H1 (cell line): ENCODE measurements around the gene PAX6. TPM values are rescaled to one million over a fixed set of nuclear protein-coding genes. Genes with fewer than 3 reads are reported as not detected.

Experiments used
- CTCF ChIA-PET: fragments of 300-600 bp; sonication (Branson Sonifier 250); formaldehyde crosslinking; loops from one replicate; lab custom pipeline; 2021; ENCODE audit not compliant: partially characterized antibody; lab: Charles Lee
- POLR2A ChIA-PET: fragments of 300-600 bp; sonication (Branson Sonifier 250); formaldehyde crosslinking; loops from one replicate; lab custom pipeline; 2021; ENCODE audit warnings: inconsistent platforms; ENCODE audit not compliant: partially characterized antibody; lab: Charles Lee
- DNase-seq, 2 experiments: peaks; one replicate each; pipeline versions ENCODE4 v3.0.0 to v3.0.0-alpha.2; 2010 to 2022; ENCODE audit warnings: low spot score in 2 of 2, low read depth in 1 of 2, mixed read lengths in 1 of 2
- FAIRE-seq: peaks from 2 replicates; lab custom pipeline; 2011; peaks lifted over from hg19 to GRCh38; lab: Jason Lieb, UNC
- H2AFZ ChIP-seq: 2 replicates; pipeline ENCODE4 v1.8.1; 2012; ENCODE audit warnings: low read length, inconsistent platforms
- H2AK5ac ChIP-seq: 2 replicates; pipeline ENCODE4 v1.6.1; 2013; ENCODE audit warnings: low read depth, low read length
- H2BK120ac ChIP-seq: replicated peaks from 2 replicates; pipeline ENCODE3; 2013; ENCODE audit warnings: low read depth, low read length, inconsistent platforms
- H2BK12ac ChIP-seq: 2 replicates; pipeline ENCODE4 v1.6.1; 2013; ENCODE audit warnings: low read depth, low read length
- H2BK15ac ChIP-seq: 2 replicates; pipeline ENCODE4 v1.6.1; 2013; ENCODE audit warnings: low read length
- H2BK20ac ChIP-seq: 2 replicates; pipeline ENCODE4 v1.6.1; 2013; ENCODE audit warnings: low read length
- H2BK5ac ChIP-seq: 2 replicates; pipeline ENCODE4 v1.6.1; 2013; ENCODE audit warnings: low read depth, low read length
- H3K14ac ChIP-seq: 2 replicates; pipeline ENCODE4 v1.6.1; 2013; ENCODE audit warnings: inconsistent platforms; ENCODE audit not compliant: insufficient read length
- H3K18ac ChIP-seq: 2 replicates; pipeline ENCODE4 v1.6.1; 2013; ENCODE audit warnings: low read length; ENCODE audit errors: extremely low read depth
- H3K23ac ChIP-seq: 2 replicates; pipeline ENCODE4 v1.6.1; 2013; ENCODE audit warnings: inconsistent platforms; ENCODE audit not compliant: insufficient read length
- H3K23me2 ChIP-seq: 2 replicates; pipeline ENCODE4 v1.6.1; 2013; ENCODE audit warnings: low read depth, low read length
- H3K27ac ChIP-seq: 2 replicates; pipeline ENCODE4 v1.6.1; 2011; ENCODE audit warnings: low read depth, low read length, inconsistent platforms
- H3K27me3 ChIP-seq, 4 experiments: replicated peaks in 1 of 4; 1 replicate in 1 of 4; 2 replicates in 3 of 4; pipeline versions ENCODE4 v1.6.1 to v1.8.1; 2011 to 2013; ENCODE audit warnings: low read length in 3 of 4, mild to moderate bottlenecking in 3 of 4, inconsistent platforms in 2 of 4, mixed read lengths in 2 of 4, moderate library complexity in 1 of 4; ENCODE audit not compliant: control insufficient read depth in 3 of 4, insufficient read depth in 3 of 4; ENCODE audit errors: extremely low read depth in 1 of 4
- H3K36me3 ChIP-seq, 4 experiments: 2 replicates each; pipeline versions ENCODE4 v1.6.1 to v1.8.1; 2011 to 2013; ENCODE audit warnings: mild to moderate bottlenecking in 4 of 4, low read length in 3 of 4, moderate library complexity in 2 of 4, control low read depth in 1 of 4, inconsistent platforms in 1 of 4; ENCODE audit not compliant: insufficient read depth in 4 of 4, control insufficient read depth in 2 of 4
- H3K4ac ChIP-seq: replicated peaks from 2 replicates; pipeline ENCODE3; 2013; ENCODE audit warnings: low read length, low read depth, mixed read lengths, inconsistent platforms; ENCODE audit not compliant: insufficient read length
- H3K4me1 ChIP-seq, 4 experiments: replicated peaks in 1 of 4; 1 replicate in 1 of 4; 2 replicates in 3 of 4; pipeline versions ENCODE4 v1.6.1 to v1.8.1; 2011 to 2013; ENCODE audit warnings: low read length in 3 of 4, inconsistent platforms in 2 of 4, mixed read lengths in 1 of 4; ENCODE audit not compliant: insufficient read depth in 4 of 4, control insufficient read depth in 3 of 4
- H3K4me2 ChIP-seq, 2 experiments: 2 replicates each; pipeline versions ENCODE4 v1.6.1 to v1.8.1; 2011 to 2013; ENCODE audit warnings: low read depth in 2 of 2, low read length in 2 of 2, control low read depth in 1 of 2, inconsistent platforms in 1 of 2, mild to moderate bottlenecking in 1 of 2; ENCODE audit not compliant: insufficient read depth in 1 of 2
- H3K4me3 ChIP-seq, 4 experiments: fragments of 200-600, 300-600 bp in 1 of 4; sonication (generic), shearing (Covaris generic), sonication (Bioruptor Twin) in 1 of 4; 2 replicates each; pipeline versions ENCODE4 v1.5.1 to v1.8.1; 2011 to 2016; ENCODE audit warnings: low read length in 4 of 4, low read depth in 3 of 4, control low read depth in 2 of 4, inconsistent platforms in 2 of 4, mild to moderate bottlenecking in 2 of 4, mixed read lengths in 1 of 4, moderate library complexity in 1 of 4; ENCODE audit not compliant: insufficient read depth in 2 of 4; ENCODE audit errors: extremely low read depth in 1 of 4
- H3K56ac ChIP-seq: replicated peaks from 2 replicates; pipeline ENCODE3; 2013; ENCODE audit warnings: low read depth, mild to moderate bottlenecking, mixed read lengths, low read length, inconsistent platforms; ENCODE audit not compliant: insufficient read length
- H3K79me1 ChIP-seq: 2 replicates; pipeline ENCODE4 v1.6.1; 2013; ENCODE audit warnings: low read depth, low read length, control low read depth
- H3K79me2 ChIP-seq, 2 experiments: 2 replicates each; pipeline versions ENCODE4 v1.6.1 to v1.8.1; 2012 to 2013; ENCODE audit warnings: low read length in 2 of 2, mild to moderate bottlenecking in 2 of 2, inconsistent platforms in 1 of 2; ENCODE audit not compliant: insufficient read depth in 2 of 2, control insufficient read depth in 1 of 2
- H3K9ac ChIP-seq, 4 experiments: replicated peaks in 1 of 4; 1 replicate in 1 of 4; 2 replicates in 3 of 4; pipeline versions ENCODE4 v1.6.1 to v1.8.1; 2011 to 2013; ENCODE audit warnings: low read depth in 3 of 4, low read length in 3 of 4, control low read depth in 2 of 4, mild to moderate bottlenecking in 2 of 4, moderate library complexity in 2 of 4, inconsistent platforms in 1 of 4; ENCODE audit errors: extremely low read depth in 1 of 4
- H3K9me3 ChIP-seq, 2 experiments: 2 replicates each; pipeline versions ENCODE4 v1.6.1 to v1.8.1; 2012 to 2013; ENCODE audit warnings: mild to moderate bottlenecking in 2 of 2, moderate library complexity in 2 of 2, control low read depth in 1 of 2, inconsistent platforms in 1 of 2, low read depth in 1 of 2, low read length in 1 of 2, mixed read lengths in 1 of 2; ENCODE audit not compliant: insufficient read depth in 2 of 2
- H4K20me1 ChIP-seq, 2 experiments: replicated peaks in 1 of 2; 2 replicates each; pipeline versions ENCODE3 to v1.8.1; 2011 to 2013; ENCODE audit warnings: inconsistent platforms in 2 of 2, low read length in 2 of 2, mild to moderate bottlenecking in 1 of 2; ENCODE audit not compliant: insufficient read depth in 2 of 2, control insufficient read depth in 1 of 2
- H4K5ac ChIP-seq: 2 replicates; pipeline ENCODE4 v1.6.1; 2013; ENCODE audit warnings: low read length, low read depth, mixed read lengths, inconsistent platforms; ENCODE audit not compliant: insufficient read length
- H4K8ac ChIP-seq: 2 replicates; pipeline ENCODE4 v1.8.0; 2013; ENCODE audit warnings: mild to moderate bottlenecking, moderate library complexity, low read length, inconsistent platforms; ENCODE audit not compliant: insufficient read depth; ENCODE audit errors: extremely low read depth
- H4K91ac ChIP-seq: replicated peaks from 2 replicates; pipeline ENCODE3; 2013; ENCODE audit warnings: low read length, mixed read lengths, inconsistent platforms; ENCODE audit not compliant: insufficient read length
- EZH2 ChIP-seq: fragments of 200-600 bp; sonication (generic); IDR thresholded peaks from 2 replicates; pipeline ENCODE4 v1.7.1; 2012; ENCODE audit warnings: low read depth, mild to moderate bottlenecking, moderate library complexity, low read length, inconsistent platforms; ENCODE audit not compliant: severe bottlenecking
- RNF2 ChIP-seq: fragments of 200-900, 300-1000 bp; sonication (generic); IDR thresholded peaks from 2 replicates; pipeline ENCODE4 v1.7.1; 2016; ENCODE audit warnings: borderline replicate concordance, low read depth, mild to moderate bottlenecking, antibody characterized with exemption, low read length; ENCODE audit not compliant: poor library complexity, severe bottlenecking; ENCODE audit errors: missing control alignments
- SP1 ChIP-seq: IDR thresholded peaks from 2 replicates; pipeline ENCODE4 v1.6.1; 2011; ENCODE audit warnings: low read depth, low read length
- SUZ12 ChIP-seq: fragments of 200-600 bp; sonication (generic); IDR thresholded peaks from 2 replicates; pipeline ENCODE4 v1.6.1; 2012; ENCODE audit warnings: mild to moderate bottlenecking, inconsistent platforms, low read length, moderate library complexity, mixed read lengths
- WGBS, 2 experiments: shearing (Covaris generic) in 1 of 2; methylation state at CpG; one replicate each; pipeline versions ENCODE4 v1.1.6 to v1.1.7; 2013 to 2015; ENCODE audit warnings: low lambda C conversion rate in 2 of 2, mixed read lengths in 2 of 2, inconsistent platforms in 1 of 2, low coverage in 1 of 2, missing lambda C conversion rate in 1 of 2; ENCODE audit not compliant: insufficient replicate concordance in 2 of 2, insufficient coverage in 1 of 2, insufficient read length in 1 of 2; ENCODE audit errors: extremely low coverage in 1 of 2, missing lambda C conversion rate in 1 of 2; 5-methylcytosine and 5-hydroxymethylcytosine counted together
- polyA plus RNA-seq, 7 experiments: library from polyadenylated mRNA; depleted of rRNA in 3 of 7; stranded (reverse) in 5 of 7; unstranded in 2 of 7; fragments of >200 nt in 5 of 7; fragments of 200-250 nt in 2 of 7; gene quantifications; 1 replicate in 5 of 7; 2 replicates in 1 of 7; 4 replicates in 1 of 7; pipeline versions ENCODE4 v1.2.1 to v1.2.3, GENCODE V29; 2011 to 2013; ENCODE audit warnings: missing spikeins in 2 of 7, mixed read lengths in 2 of 7
- total RNA-seq: library from RNA; stranded (reverse); fragmentation: NEBNext Ultra II Directional; extraction: Animal tissue kit (Norgen Biotek cat#: 25700); gene quantifications from 2 replicates; pipeline ENCODE4 v1.2.1, GENCODE V29; 2021

PAX6 gene
- total and polyA plus RNA-seq, 2 of the 8 experiments (the other 6 are each of a cell fraction or from before 2014, with no cell fraction given), result 0.30 to 0.65 TPM

- Histone ChIP-seq H3K27me3 (peaks cover 62 to 99% (median 93%) of the 10 kb centered on the region in 4 experiments), H3K79me2 (no peaks in the 10 kb centered on the region), H2BK5ac (peak overlapping the region; percentile 26; the same call in 1 of the 2 replicates), H3K23me2 (peaks cover 17% of the 10 kb centered on the region; the same call in 1 of the 2 replicates), H3K4me3 (no peak overlapping the region), H4K5ac (no peak overlapping the region), H3K9me3 (no peaks in the 10 kb centered on the region), H3K4me1 (peaks cover 18 to 69% (median 44%) of the 10 kb centered on the region in 4 experiments), H3K79me1 (no peaks in the 10 kb centered on the region), H3K4ac (no peak overlapping the region), H2AFZ (no peak overlapping the region), H3K23ac (no peak overlapping the region), H3K4me2 (peak overlapping the region in 1 of 2 experiments; percentile 65; a peak in 2 of 4 replicates), H3K9ac (no peak overlapping the region), H3K27ac (no peak overlapping the region), H2BK12ac (peak overlapping the region; percentile 83; the same call in 1 of the 2 replicates), H3K14ac (no peak overlapping the region), H2BK20ac (no peak overlapping the region), H3K56ac (no peak overlapping the region), H2BK15ac (no peak overlapping the region; the same call in 1 of the 2 replicates), H4K8ac (no peak overlapping the region), H2AK5ac (0 out of 2 replicates have a peak overlapping the region, but pooled peaks have one; percentile 18), H3K36me3 (no peaks in the 10 kb centered on the region; a peak in 1 of 8 replicates), H4K91ac (no peak overlapping the region), H4K20me1 (peaks cover 0 to 9% of the 10 kb centered on the region in 2 experiments), H2BK120ac (no peak overlapping the region), H3K18ac (no peak overlapping the region)
- ChIA-PET POLR2A (interaction anchor here (1.4 to 4.1 kb wide), 6 partner anchors 9 to 54 kb away, joined by 3 to 18 read pairs (median 8); partner anchors contain the start of gene PAX6), CTCF (interaction anchor here (0.7 to 11.4 kb wide), 11 partner anchors 12 to 193 kb away, joined by 3 to 88 read pairs (median 6); no protein-coding TSS in a partner anchor)
- DNase-seq (peak in 1 of 2 experiments; percentile 63), FAIRE-seq (no peak)
- 38% methylated on average over 17 of the region's 17 CpGs; no CpG with 5 or more reads in 1 of the 2 experiments for WGBS, 2 experiments
- TF ChIP-seq SUZ12 (peak; percentile 8), EZH2 (peak; percentile 7), RNF2 (peak; percentile 28), SP1 (no peak)
Observed at GRCh38 chr11:31822175-31822926, 11.2 kb upstream of the PAX6 start.
